HepG2 (cell line): ENCODE results near the gene NR1H3. TPM values are rescaled to one million over a fixed set of nuclear protein-coding genes. Genes with fewer than 3 reads are reported as not detected.

Experiments used
- ATRX ChIP-seq: sonication (generic); formaldehyde crosslinking; IDR thresholded peaks from 2 replicates; pipeline ENCODE4 v1.4.0; 2020; ENCODE audit warnings: missing genetic modification reagents, borderline replicate concordance
- BRCA1 ChIP-seq: sonication (generic); formaldehyde crosslinking; IDR thresholded peaks from 2 replicates; pipeline ENCODE4 v1.4.0; 2020; ENCODE audit warnings: missing genetic modification reagents
- BRD4 ChIP-seq: sonication (generic); formaldehyde crosslinking; IDR thresholded peaks from 2 replicates; pipeline ENCODE4 v1.4.0; 2020; ENCODE audit warnings: missing genetic modification reagents
- CBX2 ChIP-seq, 2 experiments: fragments of 200-600 bp in 1 of 2; sonication (generic); formaldehyde crosslinking in 1 of 2; IDR thresholded peaks; 2 replicates each; pipeline versions ENCODE4 v1.7.0 to v1.8.1; 2018 to 2022; ENCODE audit warnings: low read depth in 2 of 2, low read length in 1 of 2, mild to moderate bottlenecking in 1 of 2, missing genetic modification reagents in 1 of 2
- HOXA7 ChIP-seq: sonication (generic); formaldehyde crosslinking; IDR thresholded peaks from 2 replicates; pipeline ENCODE4 v1.8.1; 2022; ENCODE audit warnings: mild to moderate bottlenecking, missing genetic modification reagents, moderate library complexity
- KLF9 ChIP-seq: IDR thresholded peaks from 2 replicates; pipeline ENCODE4 v1.6.1; 2016; ENCODE audit warnings: low read depth
- SMAD9 ChIP-seq: sonication (generic); formaldehyde crosslinking; IDR thresholded peaks from 2 replicates; pipeline ENCODE4 v1.5.1; 2020; ENCODE audit warnings: mild to moderate bottlenecking, missing genetic modification reagents
- TMF1 ChIP-seq: sonication (generic); formaldehyde crosslinking; IDR thresholded peaks from 2 replicates; pipeline ENCODE4 v1.8.1; 2022; ENCODE audit warnings: low read depth, missing genetic modification reagents
- ZNF256 ChIP-seq: sonication (generic); formaldehyde crosslinking; conservative IDR thresholded peaks from 2 replicates; pipeline ENCODE4 v1.4.0; 2020; ENCODE audit warnings: missing genetic modification reagents
- ZNF282 ChIP-seq: fragments of 450-650 bp; IDR thresholded peaks from 2 replicates; pipeline ENCODE4 v1.6.1; 2018; ENCODE audit not compliant: partially characterized antibody
- ZNF605 ChIP-seq: sonication (generic); formaldehyde crosslinking; IDR thresholded peaks from 2 replicates; pipeline ENCODE4 v1.8.0; 2022; ENCODE audit warnings: mild to moderate bottlenecking, missing genetic modification reagents
- ZNF614 ChIP-seq: IDR thresholded peaks from 2 replicates; pipeline ENCODE4 v1.6.1; 2018; ENCODE audit warnings: missing biosample characterization, missing genetic modification reagents, inconsistent platforms, borderline replicate concordance
- ZNF841 ChIP-seq: sonication (generic); formaldehyde crosslinking; IDR thresholded peaks from 2 replicates; pipeline ENCODE4 v1.8.1; 2023; ENCODE audit warnings: missing genetic modification reagents, borderline replicate concordance
- ZSCAN31 ChIP-seq: sonication (generic); formaldehyde crosslinking; IDR thresholded peaks from 2 replicates; pipeline ENCODE4 v1.5.0; 2020; ENCODE audit warnings: low read depth, mild to moderate bottlenecking, missing genetic modification reagents
- polyA plus RNA-seq, 8 experiments: library from polyadenylated mRNA; depleted of rRNA in 3 of 8; stranded (reverse) in 7 of 8; unstranded in 1 of 8; fragments of >200 nt; fragmentation: Illumina TruSeq in 4 of 8; extraction: Trizol in 4 of 8; gene quantifications; 2 replicates each; pipeline versions ENCODE4 v1.2.1 to v1.2.3, GENCODE V29; 2011 to 2016; ENCODE audit warnings: low read depth in 4 of 8, missing spikeins in 1 of 8, mixed read lengths in 1 of 8; ENCODE audit not compliant: insufficient read depth in 1 of 8
- total RNA-seq, 5 experiments: library from RNA; depleted of rRNA; stranded (reverse); fragments of >200 nt; fragmentation: Illumina TruSeq; extraction: Trizol; gene quantifications; 2 replicates each; pipeline ENCODE4 v1.2.3, GENCODE V29; 2016; ENCODE audit warnings: low read depth in 1 of 5
- TF ChIP-seq, protein P1 (sequence below): sonication (generic); formaldehyde crosslinking; IDR thresholded peaks from 2 replicates; pipeline ENCODE4 v1.4.0; 2020; ENCODE audit warnings: missing genetic modification reagents, mild to moderate bottlenecking, borderline replicate concordance
- TF ChIP-seq, protein P2 (sequence below): sonication (generic); formaldehyde crosslinking; IDR thresholded peaks from 2 replicates; pipeline ENCODE4 v1.9.0; 2022; ENCODE audit warnings: low read depth, missing genetic modification reagents
- TF ChIP-seq, protein P3 (sequence below): sonication (generic); formaldehyde crosslinking; IDR thresholded peaks from 2 replicates; pipeline ENCODE4 v1.9.0; 2021; ENCODE audit warnings: missing genetic modification reagents, borderline replicate concordance
- TF ChIP-seq, protein P4 (sequence below): sonication (generic); formaldehyde crosslinking; IDR thresholded peaks from 2 replicates; pipeline ENCODE4 v1.5.1; 2020; ENCODE audit warnings: mild to moderate bottlenecking, moderate library complexity, missing genetic modification reagents

The NR1H3 gene
- total and polyA plus RNA-seq, 2 of the 13 experiments (the other 11 are each of a cell fraction or from before 2014, with no cell fraction given) = 41.8 to 102 TPM

DNA sequence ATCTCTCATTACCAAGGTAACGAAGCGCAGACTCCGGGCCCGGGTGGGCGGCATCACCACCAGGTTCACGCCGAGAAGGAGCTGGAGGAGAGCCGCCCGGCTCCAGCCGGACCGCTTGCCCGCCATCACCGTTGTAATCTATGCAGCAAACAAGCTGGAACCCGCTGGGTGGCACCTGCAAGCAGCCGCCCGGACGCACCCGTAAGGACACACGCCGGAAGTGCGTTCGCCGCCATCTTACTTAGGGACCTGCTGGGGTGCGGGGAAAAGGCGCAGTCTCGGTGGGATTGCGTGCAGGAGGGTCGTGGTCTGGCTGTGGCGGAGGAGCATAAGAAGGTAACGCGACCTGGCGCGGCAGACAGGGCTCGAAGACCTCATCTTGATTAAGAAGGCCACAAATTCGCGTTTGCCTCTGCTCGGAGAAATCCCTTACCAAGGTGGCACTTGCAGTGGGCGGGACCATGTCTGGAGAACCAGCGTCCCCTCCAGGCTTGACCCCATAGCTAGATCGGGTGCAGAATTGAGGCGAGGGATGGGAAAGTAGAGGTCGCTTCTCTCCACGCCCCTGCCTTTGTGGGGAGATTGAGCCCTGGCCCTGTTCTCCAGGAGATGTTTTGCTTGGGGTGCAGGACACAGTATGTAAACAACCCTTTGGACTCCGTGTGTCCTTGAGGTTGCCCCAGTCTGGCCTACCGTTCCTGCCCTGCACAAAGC lies 9.0 kb upstream of the NR1H3 start, which contains the start of gene ACP2 (continued):
- TF ChIP-seq BRD4 (CRISPR knock-in tag) (peak; percentile 95), ZNF614 (peak; percentile 93), SMAD9 (CRISPR knock-in tag) (0 out of 2 replicates have a peak, but pooled peaks have one; percentile 68), ATRX (CRISPR knock-in tag) (no peak), ZSCAN31 (CRISPR knock-in tag) (peak; percentile 51; the same call in 1 of the 2 replicates), KLF9 (CRISPR knock-in tag) (peak; percentile 71; the same call in 1 of the 2 replicates), BRCA1 (CRISPR knock-in tag) (peak; percentile 82; the same call in 1 of the 2 replicates), CBX2 (IDR thresholded peaks at IDR 0.05; ENCODE audit: low read depth, low read length) (no peak), CBX2 (CRISPR knock-in tag; IDR thresholded peaks at IDR 0.05; ENCODE audit: low read depth) (peak; percentile 67; the same call in 1 of the 2 replicates), ZNF282 (no peak), TMF1 (peak; percentile 88; the same call in 1 of the 2 replicates), ZNF841 (CRISPR knock-in tag) (no peak), HOXA7 (CRISPR knock-in tag) (no peak), ZNF256 (peak; percentile 65; the same call in 1 of the 2 replicates), ZNF605 (CRISPR knock-in tag) (peak; percentile 95)
- TF ChIP-seq, protein P1, sequence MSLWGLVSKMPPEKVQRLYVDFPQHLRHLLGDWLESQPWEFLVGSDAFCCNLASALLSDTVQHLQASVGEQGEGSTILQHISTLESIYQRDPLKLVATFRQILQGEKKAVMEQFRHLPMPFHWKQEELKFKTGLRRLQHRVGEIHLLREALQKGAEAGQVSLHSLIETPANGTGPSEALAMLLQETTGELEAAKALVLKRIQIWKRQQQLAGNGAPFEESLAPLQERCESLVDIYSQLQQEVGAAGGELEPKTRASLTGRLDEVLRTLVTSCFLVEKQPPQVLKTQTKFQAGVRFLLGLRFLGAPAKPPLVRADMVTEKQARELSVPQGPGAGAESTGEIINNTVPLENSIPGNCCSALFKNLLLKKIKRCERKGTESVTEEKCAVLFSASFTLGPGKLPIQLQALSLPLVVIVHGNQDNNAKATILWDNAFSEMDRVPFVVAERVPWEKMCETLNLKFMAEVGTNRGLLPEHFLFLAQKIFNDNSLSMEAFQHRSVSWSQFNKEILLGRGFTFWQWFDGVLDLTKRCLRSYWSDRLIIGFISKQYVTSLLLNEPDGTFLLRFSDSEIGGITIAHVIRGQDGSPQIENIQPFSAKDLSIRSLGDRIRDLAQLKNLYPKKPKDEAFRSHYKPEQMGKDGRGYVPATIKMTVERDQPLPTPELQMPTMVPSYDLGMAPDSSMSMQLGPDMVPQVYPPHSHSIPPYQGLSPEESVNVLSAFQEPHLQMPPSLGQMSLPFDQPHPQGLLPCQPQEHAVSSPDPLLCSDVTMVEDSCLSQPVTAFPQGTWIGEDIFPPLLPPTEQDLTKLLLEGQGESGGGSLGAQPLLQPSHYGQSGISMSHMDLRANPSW (CRISPR knock-in tag) = peak; percentile 89; the same call in 1 of the 2 replicates
- TF ChIP-seq, protein P2, sequence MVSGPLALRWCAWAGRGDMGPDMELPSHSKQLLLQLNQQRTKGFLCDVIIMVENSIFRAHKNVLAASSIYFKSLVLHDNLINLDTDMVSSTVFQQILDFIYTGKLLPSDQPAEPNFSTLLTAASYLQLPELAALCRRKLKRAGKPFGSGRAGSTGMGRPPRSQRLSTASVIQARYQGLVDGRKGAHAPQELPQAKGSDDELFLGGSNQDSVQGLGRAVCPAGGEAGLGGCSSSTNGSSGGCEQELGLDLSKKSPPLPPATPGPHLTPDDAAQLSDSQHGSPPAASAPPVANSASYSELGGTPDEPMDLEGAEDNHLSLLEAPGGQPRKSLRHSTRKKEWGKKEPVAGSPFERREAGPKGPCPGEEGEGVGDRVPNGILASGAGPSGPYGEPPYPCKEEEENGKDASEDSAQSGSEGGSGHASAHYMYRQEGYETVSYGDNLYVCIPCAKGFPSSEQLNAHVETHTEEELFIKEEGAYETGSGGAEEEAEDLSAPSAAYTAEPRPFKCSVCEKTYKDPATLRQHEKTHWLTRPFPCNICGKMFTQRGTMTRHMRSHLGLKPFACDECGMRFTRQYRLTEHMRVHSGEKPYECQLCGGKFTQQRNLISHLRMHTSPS (CRISPR knock-in tag) = peak; percentile 18; the same call in 1 of the 2 replicates
- TF ChIP-seq, protein P3, sequence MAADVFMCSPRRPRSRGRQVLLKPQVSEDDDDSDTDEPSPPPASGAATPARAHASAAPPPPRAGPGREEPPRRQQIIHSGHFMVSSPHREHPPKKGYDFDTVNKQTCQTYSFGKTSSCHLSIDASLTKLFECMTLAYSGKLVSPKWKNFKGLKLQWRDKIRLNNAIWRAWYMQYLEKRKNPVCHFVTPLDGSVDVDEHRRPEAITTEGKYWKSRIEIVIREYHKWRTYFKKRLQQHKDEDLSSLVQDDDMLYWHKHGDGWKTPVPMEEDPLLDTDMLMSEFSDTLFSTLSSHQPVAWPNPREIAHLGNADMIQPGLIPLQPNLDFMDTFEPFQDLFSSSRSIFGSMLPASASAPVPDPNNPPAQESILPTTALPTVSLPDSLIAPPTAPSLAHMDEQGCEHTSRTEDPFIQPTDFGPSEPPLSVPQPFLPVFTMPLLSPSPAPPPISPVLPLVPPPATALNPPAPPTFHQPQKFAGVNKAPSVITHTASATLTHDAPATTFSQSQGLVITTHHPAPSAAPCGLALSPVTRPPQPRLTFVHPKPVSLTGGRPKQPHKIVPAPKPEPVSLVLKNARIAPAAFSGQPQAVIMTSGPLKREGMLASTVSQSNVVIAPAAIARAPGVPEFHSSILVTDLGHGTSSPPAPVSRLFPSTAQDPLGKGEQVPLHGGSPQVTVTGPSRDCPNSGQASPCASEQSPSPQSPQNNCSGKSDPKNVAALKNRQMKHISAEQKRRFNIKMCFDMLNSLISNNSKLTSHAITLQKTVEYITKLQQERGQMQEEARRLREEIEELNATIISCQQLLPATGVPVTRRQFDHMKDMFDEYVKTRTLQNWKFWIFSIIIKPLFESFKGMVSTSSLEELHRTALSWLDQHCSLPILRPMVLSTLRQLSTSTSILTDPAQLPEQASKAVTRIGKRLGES = no peak; the same call in 1 of the 2 replicates
- TF ChIP-seq, protein P4, sequence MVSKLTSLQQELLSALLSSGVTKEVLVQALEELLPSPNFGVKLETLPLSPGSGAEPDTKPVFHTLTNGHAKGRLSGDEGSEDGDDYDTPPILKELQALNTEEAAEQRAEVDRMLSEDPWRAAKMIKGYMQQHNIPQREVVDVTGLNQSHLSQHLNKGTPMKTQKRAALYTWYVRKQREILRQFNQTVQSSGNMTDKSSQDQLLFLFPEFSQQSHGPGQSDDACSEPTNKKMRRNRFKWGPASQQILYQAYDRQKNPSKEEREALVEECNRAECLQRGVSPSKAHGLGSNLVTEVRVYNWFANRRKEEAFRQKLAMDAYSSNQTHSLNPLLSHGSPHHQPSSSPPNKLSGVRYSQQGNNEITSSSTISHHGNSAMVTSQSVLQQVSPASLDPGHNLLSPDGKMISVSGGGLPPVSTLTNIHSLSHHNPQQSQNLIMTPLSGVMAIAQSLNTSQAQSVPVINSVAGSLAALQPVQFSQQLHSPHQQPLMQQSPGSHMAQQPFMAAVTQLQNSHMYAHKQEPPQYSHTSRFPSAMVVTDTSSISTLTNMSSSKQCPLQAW (CRISPR knock-in tag) = peak; percentile 49; the same call in 1 of the 2 replicates
